HG03280 (cell line): ENCODE results near the gene DDAH2.
"Not testable (repeated sequence)": the region's sequence is repeated elsewhere in the genome, so short reads cannot be mapped to it uniquely, and the experiment has no call there.

Experiments
- ATAC-seq: cut with Tn5 transposase; IDR thresholded peaks from one replicate; pipeline ENCODE4 v1.9.1; 2021; ENCODE audit warnings: mild to moderate bottlenecking, moderate library complexity; ENCODE audit not compliant: unreplicated experiment

DDAH2 gene

DNA sequence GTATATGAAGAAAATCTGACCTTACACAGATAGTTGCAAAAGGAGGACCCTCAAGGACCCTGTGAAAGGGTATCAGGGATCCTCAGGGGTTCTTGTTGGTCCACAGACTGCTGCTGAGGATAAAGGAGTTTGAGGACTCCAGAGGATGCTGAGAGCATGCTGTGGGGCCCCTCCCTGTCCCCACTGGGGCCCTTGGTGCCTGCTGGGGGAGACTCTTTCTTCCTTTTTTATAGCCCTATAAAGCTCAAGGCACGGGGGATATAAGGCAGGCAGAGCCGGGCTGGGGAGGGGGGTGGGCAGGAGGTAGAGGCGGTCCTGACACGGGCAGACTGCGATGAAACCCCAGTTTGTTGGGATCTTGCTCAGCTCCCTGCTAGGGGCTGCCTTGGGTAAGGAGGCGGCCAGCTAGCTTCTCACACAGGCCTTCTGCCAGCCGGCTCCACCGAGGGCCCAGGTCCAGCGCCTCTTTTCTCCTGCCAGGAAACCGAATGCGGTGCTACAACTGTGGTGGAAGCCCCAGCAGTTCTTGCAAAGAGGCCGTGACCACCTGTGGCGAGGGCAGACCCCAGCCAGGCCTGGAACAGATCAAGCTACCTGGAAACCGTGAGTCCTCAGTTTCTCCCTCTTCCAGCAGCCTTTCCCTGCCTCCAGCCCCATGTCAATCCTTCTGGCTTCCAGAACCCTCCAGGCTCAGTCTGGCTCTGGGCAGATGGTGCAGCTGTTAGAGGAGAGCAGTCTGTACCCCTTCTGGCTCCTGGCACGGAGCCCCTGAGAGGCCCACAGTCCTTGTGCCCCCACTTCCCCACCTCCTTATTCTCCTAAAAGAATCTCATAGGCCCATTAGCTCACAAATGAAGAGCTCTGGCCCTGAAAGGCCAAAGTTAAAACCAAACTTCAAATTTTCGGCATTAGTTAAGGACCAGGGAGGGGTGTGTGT lies 13.8 kb downstream of the DDAH2 start, which contains the start of gene LY6G6D:
TSS of gene LY6G6D (plus strand) at position 327 of the 937 bp plus-strand sequence. CDS start at position 335, 8 bp downstream.
- ATAC-seq, result no peak

GRCh38 chr6:31713991-31714684 lies 15.0 kb downstream of the DDAH2 start:
- no peak for ATAC-seq

GRCh38 chr6:31713465-31713864 lies 15.6 kb downstream of the DDAH2 start:
- ATAC-seq, result no peak

DNA sequence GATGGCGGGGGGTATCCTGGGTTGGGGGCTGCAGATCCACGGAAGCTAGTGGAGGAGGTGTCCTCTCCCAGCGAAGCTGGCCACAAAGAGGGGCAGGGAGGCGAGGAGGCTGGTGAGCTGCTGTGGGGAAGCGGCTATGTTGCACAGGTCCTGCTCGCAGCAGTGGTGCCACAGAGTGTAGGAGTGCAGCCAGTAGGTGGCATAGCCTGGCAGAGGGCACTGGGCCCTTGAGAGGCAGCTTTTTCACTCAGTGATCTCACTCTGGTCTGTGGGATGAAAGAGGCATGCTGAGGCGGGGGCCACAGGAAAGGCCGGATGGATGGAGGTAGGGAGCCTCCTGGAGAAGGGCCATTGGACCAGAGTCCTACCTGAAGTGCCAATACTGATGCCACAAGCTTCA lies 16.8 kb downstream of the DDAH2 start:
- no peak for ATAC-seq

- ATAC-seq, result no peak
Measured at GRCh38 chr6:31711233-31711632, 17.9 kb downstream of the DDAH2 start.

GRCh38 chr6:31710523-31711219 lies 18.4 kb downstream of the DDAH2 start:
- ATAC-seq, result no peak

DNA sequence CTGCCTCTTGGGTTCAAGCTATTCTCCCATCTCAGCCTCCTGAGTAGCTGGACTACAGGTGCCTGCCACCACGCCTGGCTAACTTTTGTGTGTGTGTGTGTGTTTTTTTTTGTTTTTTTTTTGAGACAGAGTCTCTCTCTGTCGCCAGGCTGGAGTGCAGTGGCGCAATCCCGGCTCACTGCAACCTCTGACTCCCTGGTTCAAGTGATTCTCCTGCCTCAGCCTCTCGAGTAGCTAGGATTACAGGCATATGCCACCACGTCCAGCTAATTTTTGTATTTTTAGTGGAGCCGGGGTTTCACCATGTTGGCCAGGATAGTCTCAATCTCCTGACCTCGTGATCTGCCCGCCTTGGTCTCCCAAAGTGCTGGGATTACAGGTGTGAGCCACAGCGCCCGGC lies 19.9 kb downstream of the DDAH2 start:
- not testable (repeated sequence) for ATAC-seq

GRCh38 chr6:31708224-31708623 lies 20.9 kb downstream of the DDAH2 start:
- no peak for ATAC-seq

- no peak for ATAC-seq
Measured at GRCh38 chr6:31707701-31708100, 21.4 kb downstream of the DDAH2 start.

GRCh38 chr6:31706599-31706998 lies 22.5 kb downstream of the DDAH2 start, which contains the start of gene LY6G6F:
LY6G6F (plus strand) TSS chr6:31706866; CDS start chr6:31706907, 41 bp downstream.
- no peak for ATAC-seq

- ATAC-seq, result no peak
Measured at GRCh38 chr6:31705931-31706330, 23.2 kb downstream of the DDAH2 start.

GRCh38 chr6:31702819-31703716 lies 26.0 kb downstream of the DDAH2 start, which contains the start of gene ABHD16A:
ABHD16A (minus strand) TSS chr6:31703324; CDS start chr6:31703281, 43 bp downstream.
- peak; percentile 93 for ATAC-seq

- no peak for ATAC-seq
Measured at GRCh38 chr6:31702405-31702818, 26.7 kb downstream of the DDAH2 start.

GRCh38 chr6:31701666-31702404 lies 27.3 kb downstream of the DDAH2 start:
- no peak for ATAC-seq

DNA sequence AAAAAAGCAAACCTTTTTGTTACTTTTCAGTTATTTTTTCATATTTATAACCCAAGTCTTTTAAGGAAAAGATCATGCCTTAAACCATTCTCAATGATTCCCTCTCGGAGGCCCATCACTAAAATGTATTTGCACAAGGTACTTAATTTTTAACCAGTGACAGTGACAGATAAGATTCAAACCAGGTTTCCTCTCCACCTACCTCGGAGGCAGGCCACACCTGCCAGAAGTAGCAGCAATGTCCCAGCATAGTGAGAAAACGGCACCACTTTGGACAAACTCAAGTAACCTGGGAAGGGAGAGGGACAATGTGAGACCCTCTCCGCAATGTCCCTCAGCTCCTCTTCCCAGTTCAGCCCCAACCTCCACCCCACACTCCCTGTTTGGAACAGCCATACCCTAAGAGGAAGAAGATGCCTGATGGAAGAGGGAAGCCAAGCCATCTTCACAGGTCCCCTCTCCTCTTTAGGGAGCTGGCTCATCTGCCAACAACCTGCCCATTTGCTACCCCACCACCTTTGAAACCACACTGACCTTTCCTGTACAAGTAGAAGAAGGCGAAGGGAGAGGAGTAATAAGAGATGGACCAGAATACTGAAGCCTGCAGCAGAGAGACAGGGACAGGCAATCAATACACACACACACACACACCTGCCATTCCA lies 28.2 kb downstream of the DDAH2 start:
- ATAC-seq, result no peak

DNA sequence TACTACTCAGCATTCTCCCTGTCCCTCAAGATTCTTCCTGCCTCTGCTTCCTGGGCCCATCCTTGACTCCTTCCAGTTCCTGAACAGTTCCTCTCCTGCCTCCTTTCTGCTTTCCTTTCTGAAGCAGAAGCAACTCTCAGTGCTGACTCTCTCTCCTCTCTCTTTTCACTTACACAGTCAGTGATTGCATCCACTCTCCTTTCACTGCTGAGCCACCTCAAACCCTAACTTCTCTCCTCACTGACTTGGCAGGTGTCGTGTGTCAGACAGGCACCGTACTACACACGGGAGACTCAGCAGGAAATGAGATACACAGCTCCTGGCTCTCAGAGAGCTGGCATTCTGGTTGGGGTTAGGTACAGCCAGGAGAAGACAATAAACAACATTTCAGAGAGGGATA lies 31.5 kb downstream of the DDAH2 start:
- ATAC-seq, result no peak

DNA sequence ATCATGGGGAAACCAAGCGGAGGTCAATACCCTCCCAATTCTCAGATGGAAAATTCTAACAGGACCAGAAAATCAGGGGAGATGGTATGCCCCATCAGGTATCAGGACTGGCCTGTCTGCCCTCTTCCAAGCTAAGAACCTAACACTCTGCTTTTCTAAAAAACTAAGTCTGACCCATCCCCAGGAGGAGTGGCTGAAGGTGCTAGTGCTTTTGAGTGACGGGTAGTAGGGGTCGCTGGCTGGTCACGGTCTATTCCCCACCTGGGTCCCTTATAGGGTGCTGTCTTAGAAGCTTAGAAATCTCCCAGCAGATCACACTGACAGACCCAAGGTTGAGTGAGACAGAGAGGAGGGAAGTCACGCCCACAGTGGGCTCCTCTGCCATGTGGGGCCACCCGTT lies 35.6 kb downstream of the DDAH2 start:
- ATAC-seq, result no peak

GRCh38 chr6:31692886-31693285 lies 36.2 kb downstream of the DDAH2 start:
- ATAC-seq, result no peak

DNA sequence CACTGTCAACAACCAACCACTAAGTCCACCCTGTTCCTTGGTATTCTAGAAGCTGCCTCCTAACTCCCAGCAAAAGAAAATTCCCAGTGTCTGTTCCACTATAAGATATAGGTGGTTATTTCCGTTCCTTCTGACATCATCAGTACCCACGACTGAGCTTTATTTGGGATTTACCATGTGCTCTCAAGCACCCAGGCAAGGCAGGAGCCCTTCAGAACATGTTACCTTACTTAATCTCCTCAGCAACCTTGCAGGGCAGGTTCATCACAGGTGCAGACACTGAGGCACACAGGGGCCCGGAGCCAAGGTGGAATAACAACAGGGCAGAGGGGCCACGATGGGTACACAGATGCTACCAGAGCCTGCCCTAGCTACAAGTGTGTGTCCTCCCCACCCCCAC lies 36.7 kb downstream of the DDAH2 start:
- ATAC-seq, result no peak
